Endodermal cell (in vitro differentiated cells): ENCODE data around the gene AP1B1. TPM values are rescaled to one million over a fixed set of nuclear protein-coding genes. Genes with fewer than 3 reads are reported as not detected.
A peak's percentile ranks its signal among the peaks of the same experiment; 100 is the strongest.

Experiments
- DNase-seq: peaks from one replicate; pipeline ENCODE4 v3.0.0-alpha.2; 2017
- H3K27ac ChIP-seq: 2 replicates; pipeline ENCODE4 v1.5.1; 2013; ENCODE audit warnings: mild to moderate bottlenecking, low read depth, low read length, moderate library complexity
- H3K27me3 ChIP-seq: 2 replicates; pipeline ENCODE4 v1.6.1; 2013; ENCODE audit warnings: mild to moderate bottlenecking, low read length, moderate library complexity; ENCODE audit not compliant: insufficient read depth, control insufficient read depth, poor library complexity, severe bottlenecking
- H3K36me3 ChIP-seq: 2 replicates; pipeline ENCODE4 v1.7.0; 2013; ENCODE audit warnings: mild to moderate bottlenecking, low read length, moderate library complexity; ENCODE audit not compliant: control insufficient read depth, insufficient read depth
- H3K4me1 ChIP-seq: one replicate; pipeline ENCODE4 v1.7.0; 2013; ENCODE audit warnings: low read length; ENCODE audit not compliant: control insufficient read depth, insufficient read depth
- H3K4me3 ChIP-seq: 2 replicates; pipeline ENCODE4 v1.5.1; 2013; ENCODE audit warnings: mild to moderate bottlenecking, low read length, moderate library complexity
- H3K9ac ChIP-seq: 2 replicates; pipeline ENCODE4 v1.6.1; 2013; ENCODE audit warnings: mild to moderate bottlenecking, low read length, moderate library complexity; ENCODE audit not compliant: poor library complexity, severe bottlenecking; ENCODE audit errors: extremely low read depth
- H3K9me3 ChIP-seq: 2 replicates; pipeline ENCODE4 v1.6.1; 2013; ENCODE audit warnings: mild to moderate bottlenecking, low read length, moderate library complexity; ENCODE audit not compliant: control insufficient read depth
- H3K27ac Mint-ChIP-seq: 2 replicates; pipeline ENCODE4 v1.8.0; 2020; ENCODE audit warnings: mixed read lengths
- H3K27me3 Mint-ChIP-seq: 2 replicates; pipeline ENCODE4 v1.8.0; 2021; ENCODE audit warnings: mild to moderate bottlenecking, mixed read lengths; ENCODE audit not compliant: insufficient read depth
- H3K36me3 Mint-ChIP-seq: 2 replicates; pipeline ENCODE4 v1.8.0; 2020; ENCODE audit warnings: low read depth, mixed read lengths
- H3K4me1 Mint-ChIP-seq: 2 replicates; pipeline ENCODE4 v1.8.0; 2020; ENCODE audit warnings: mixed read lengths
- H3K4me3 Mint-ChIP-seq: 2 replicates; pipeline ENCODE4 v1.8.0; 2020; ENCODE audit warnings: mild to moderate bottlenecking, moderate library complexity, mixed read lengths
- H3K9me3 Mint-ChIP-seq: 2 replicates; pipeline ENCODE4 v1.8.0; 2020; ENCODE audit warnings: mild to moderate bottlenecking, mixed read lengths
- CTCF ChIP-seq: fragments of 200-600 bp; sonication (generic); conservative IDR thresholded peaks from 2 replicates; pipeline ENCODE4 v1.5.0; 2021; ENCODE audit warnings: antibody characterized with exemption, mild to moderate bottlenecking
- WGBS, 2 experiments: methylation state at CpG; one replicate each; pipeline versions ENCODE4 v1.1.5 to v1.1.7; 2013; ENCODE audit warnings: missing lambda C conversion rate in 2 of 2, mixed read lengths in 1 of 2; ENCODE audit not compliant: insufficient coverage in 1 of 2, insufficient read length in 1 of 2; 5-methylcytosine and 5-hydroxymethylcytosine counted together
- total RNA-seq, 2 donors: library from RNA; stranded (reverse); fragmentation: NEBNext Ultra II Directional in 1 of 2; extraction: Animal tissue kit (Norgen Biotek cat#: 25700) in 1 of 2; gene quantifications; 2 replicates in 1 of 2; 3 replicates in 1 of 2; pipeline ENCODE4 v1.2.1, GENCODE V29; 2021

The AP1B1 gene
- total RNA-seq, 2 donors from 2014 or later, result 64.9 to 76.6 TPM

GRCh38 chr22:29320546-29320945, 67.8 kb downstream of the AP1B1 start:
- WGBS, 2 experiments, result 83% methylated on average over 1 of the region's 1 CpG; no CpG with 5 or more reads in 1 of the 2 experiments
- Histone ChIP-seq H3K9me3 (no peaks in the 10 kb centered on the region), H3K27ac (no peak overlapping the region), H3K27me3 (peaks cover 10% of the 10 kb centered on the region), H3K9ac (no peak overlapping the region), H3K36me3 (no peaks in the 10 kb centered on the region), H3K4me1 (no peaks in the 10 kb centered on the region), H3K4me3 (no peak overlapping the region)
- H3K4me3 Mint-ChIP-seq, result no peak overlapping the region
- H3K9me3 Mint-ChIP-seq, result no peaks in the 10 kb centered on the region
- no peak for DNase-seq
- H3K36me3 Mint-ChIP-seq, result no peaks in the 10 kb centered on the region
- peak; percentile 48 for TF ChIP-seq CTCF
- H3K27ac Mint-ChIP-seq, result no peak overlapping the region
- H3K27me3 Mint-ChIP-seq, result peaks cover 23% of the 10 kb centered on the region
- no peaks in the 10 kb centered on the region for H3K4me1 Mint-ChIP-seq

GRCh38 chr22:29319072-29319471, 69.3 kb downstream of the AP1B1 start:
- Mint-ChIP-seq H3K36me3 (peaks cover 2% of the 10 kb centered on the region), H3K4me3 (no peak overlapping the region), H3K27ac (no peak overlapping the region), H3K9me3 (peaks cover 2% of the 10 kb centered on the region), H3K27me3 (peaks cover 32% of the 10 kb centered on the region), H3K4me1 (peaks cover 6% of the 10 kb centered on the region)
- H3K4me1 ChIP-seq, result no peaks in the 10 kb centered on the region
- H3K9me3 ChIP-seq, result no peaks in the 10 kb centered on the region
- H3K27ac ChIP-seq, result no peak overlapping the region
- DNase-seq, result no peak
- H3K9ac ChIP-seq, result no peak overlapping the region
- H3K27me3 ChIP-seq, result peaks cover 23% of the 10 kb centered on the region
- H3K36me3 ChIP-seq, result no peaks in the 10 kb centered on the region
- WGBS, 2 experiments, result 68 to 100% methylated on average over 1 to 2 of the region's 2 CpGs
- no peak overlapping the region for H3K4me3 ChIP-seq
- TF ChIP-seq CTCF, result no peak

- peaks cover 35% of the 10 kb centered on the region for H3K27me3 ChIP-seq
- WGBS, 2 experiments, result 90 to 96% methylated on average over 14 to 18 of the region's 18 CpGs
Observed at GRCh38 chr22:29317827-29318454, 70.4 kb downstream of the AP1B1 start.

More at GRCh38 chr22:29317827-29318454, 70.4 kb downstream of the AP1B1 start:
- no peaks in the 10 kb centered on the region for H3K9me3 ChIP-seq
- no peak overlapping the region for H3K27ac ChIP-seq
- Mint-ChIP-seq H3K9me3 (peaks cover 10% of the 10 kb centered on the region), H3K4me1 (peaks cover 9% of the 10 kb centered on the region), H3K4me3 (no peak overlapping the region), H3K36me3 (peaks cover 6% of the 10 kb centered on the region), H3K27me3 (peaks cover 43% of the 10 kb centered on the region), H3K27ac (no peak overlapping the region)
- TF ChIP-seq CTCF, result no peak
- no peak overlapping the region for H3K9ac ChIP-seq
- no peaks in the 10 kb centered on the region for H3K36me3 ChIP-seq
- DNase-seq, result no peak
- H3K4me3 ChIP-seq, result no peak overlapping the region
- no peaks in the 10 kb centered on the region for H3K4me1 ChIP-seq
